OCI-LY7 (cell line): ENCODE data around the gene BNIPL. TPM values are rescaled to one million over a fixed set of nuclear protein-coding genes. Genes with fewer than 3 reads are reported as not detected.

Source experiments
- BruUV-seq: library from RNA; stranded (reverse); fragments of 400-500 nt; replicated peaks from 2 replicates; lab custom pipeline; 2021; lab: Mats Ljungman, UMichigan
- CTCF ChIA-PET: fragments of 300-600 bp; sonication (Branson Sonifier 250); formaldehyde crosslinking; loops from one replicate; lab custom pipeline; 2022; ENCODE audit warnings: antibody characterized with exemption; ENCODE audit not compliant: unreplicated experiment; lab: Charles Lee
- POLR2A ChIA-PET: fragments of 300-600 bp; sonication (Branson Sonifier 250); formaldehyde crosslinking; loops from one replicate; lab custom pipeline; 2022; ENCODE audit warnings: antibody characterized with exemption; lab: Charles Lee
- DNase-seq: peaks from one replicate; pipeline ENCODE4 v3.0.0-alpha.2; 2015; ENCODE audit warnings: low spot score
- H2AFZ ChIP-seq: fragments of 200-600 bp; sonication (generic), shearing (Covaris generic); 2 replicates; pipeline ENCODE4 v1.6.1; 2014; ENCODE audit warnings: mild to moderate bottlenecking, antibody characterized with exemption, low read length, moderate library complexity
- H3K27ac ChIP-seq: fragments of 200-600 bp; sonication (generic); 2 replicates; pipeline ENCODE4 v1.5.1; 2014; ENCODE audit warnings: mixed run types, low read depth, mild to moderate bottlenecking, moderate library complexity, low read length, inconsistent platforms; ENCODE audit not compliant: poor library complexity, severe bottlenecking
- H3K36me3 ChIP-seq: fragments of 200-600 bp; sonication (generic); 2 replicates; pipeline ENCODE4 v1.6.1; 2014; ENCODE audit warnings: mild to moderate bottlenecking, antibody characterized with exemption, low read length, moderate library complexity, mixed read lengths; ENCODE audit not compliant: insufficient read depth
- H3K4me1 ChIP-seq: fragments of 200-600 bp; sonication (generic); 2 replicates; pipeline ENCODE4 v1.5.1; 2014; ENCODE audit warnings: mild to moderate bottlenecking, low read length; ENCODE audit not compliant: insufficient read depth, poor library complexity, severe bottlenecking
- H3K4me2 ChIP-seq: fragments of 200-600 bp; sonication (generic); 2 replicates; pipeline ENCODE4 v1.6.1; 2014; ENCODE audit warnings: mild to moderate bottlenecking, low read length
- H3K4me3 ChIP-seq: fragments of 200-600 bp; sonication (generic); 2 replicates; pipeline ENCODE4 v1.5.1; 2014; ENCODE audit warnings: mild to moderate bottlenecking, low read depth, low read length; ENCODE audit not compliant: poor library complexity, severe bottlenecking
- H3K79me2 ChIP-seq: fragments of 200-600 bp; sonication (generic); 2 replicates; pipeline ENCODE4 v1.6.1; 2016; ENCODE audit warnings: low read depth, mild to moderate bottlenecking, low read length, moderate library complexity, mixed read lengths; ENCODE audit not compliant: insufficient read depth
- H3K9me2 ChIP-seq: fragments of 200-600 bp; sonication (generic); 2 replicates; pipeline ENCODE4 v1.6.1; 2016; ENCODE audit warnings: mild to moderate bottlenecking, low read length, mixed read lengths; ENCODE audit not compliant: insufficient read depth
- H3K9me3 ChIP-seq: fragments of 200-600 bp; sonication (generic); 2 replicates; pipeline ENCODE4 v1.6.1; 2014; ENCODE audit warnings: mild to moderate bottlenecking, mixed run types, low read length, mixed read lengths
- H4K20me1 ChIP-seq: fragments of 200-600 bp; sonication (generic); 2 replicates; pipeline ENCODE4 v1.6.1; 2014; ENCODE audit warnings: mild to moderate bottlenecking, antibody characterized with exemption, low read length, moderate library complexity, mixed read lengths; ENCODE audit not compliant: insufficient read depth
- CTCF ChIP-seq: fragments of 200-600 bp; sonication (generic); conservative IDR thresholded peaks from 2 replicates; pipeline ENCODE4 v1.5.1; 2014; ENCODE audit warnings: mild to moderate bottlenecking, antibody characterized with exemption, low read length, moderate library complexity, mixed read lengths
- EZH2phosphoT487 ChIP-seq: fragments of 200-600 bp; sonication (generic); IDR thresholded peaks from 2 replicates; pipeline ENCODE4 v1.6.1; 2018; ENCODE audit warnings: low read depth, borderline replicate concordance, mild to moderate bottlenecking, mixed run types, antibody characterized with exemption, low read length, moderate library complexity, mixed read lengths
- intact Hi-C: fragments of 100-400 bp; cut with micrococcal nuclease; formaldehyde crosslinking; loops from one replicate; pipeline ENCODE4 v1.10.0; 2022; ENCODE audit not compliant: unreplicated experiment
- total RNA-seq, 2 experiments: library from RNA; depleted of rRNA in 1 of 2; stranded (reverse); fragments of >200 nt in 1 of 2; shearing (Covaris generic) in 1 of 2; gene quantifications; 2 replicates each; pipeline ENCODE4 v1.2.3, GENCODE V29; 2014 to 2022

The BNIPL gene
- total RNA-seq, 2 experiments from 2014 or later = 0.74 to 1.6 TPM

- BruUV-seq = no TSS peak
- DNase-seq = no peak
- H3K36me3 ChIP-seq = peaks cover 30% of the 10 kb centered on the region
- peak overlapping the region; percentile 85 for H3K4me2 ChIP-seq
- H3K79me2 ChIP-seq = peaks cover 53% of the 10 kb centered on the region
- TF ChIP-seq CTCF (no peak), EZH2phosphoT487 (no peak)
- intact Hi-C loops = no loop called here
- H3K4me3 ChIP-seq = peak overlapping the region; percentile 92
- peaks cover 29% of the 10 kb centered on the region for H3K4me1 ChIP-seq
- no peaks in the 10 kb centered on the region for H3K9me2 ChIP-seq
- H3K27ac ChIP-seq = peak overlapping the region; percentile 68
- ChIA-PET CTCF (interaction anchor here (1.7 kb wide), 1 partner anchor 10 kb away, joined by 6 read pairs; the partner anchor contains the start of gene GABPB2), POLR2A (interaction anchor here (0.6 to 2.7 kb wide), 5 partner anchors 8 to 517 kb away, joined by 3 to 8 read pairs (median 5); partner anchors contain the start of genes MINDY1 and TNFAIP8L2)
- H4K20me1 ChIP-seq = peaks cover 10% of the 10 kb centered on the region; the same call in 1 of the 2 replicates
- no peak overlapping the region for H2AFZ ChIP-seq
- no peaks in the 10 kb centered on the region for H3K9me3 ChIP-seq
These were observed 25.3 kb downstream of the BNIPL start for GRCh38 chr1:151061704-151062103.

GRCh38 chr1:151062741-151063371 lies 26.5 kb downstream of the BNIPL start:
- ChIA-PET POLR2A (interaction anchor here (0.9 to 1.1 kb wide), 3 partner anchors 57 to 141 kb away, joined by 3 to 5 read pairs (median 4); partner anchors contain the start of genes MINDY1 and TNFAIP8L2), CTCF (no interaction called here)
- no peak overlapping the region for H2AFZ ChIP-seq
- H3K4me3 ChIP-seq = no peak overlapping the region
- H3K79me2 ChIP-seq = peaks cover 43% of the 10 kb centered on the region
- peaks cover 4% of the 10 kb centered on the region; the same call in 1 of the 2 replicates for H4K20me1 ChIP-seq
- no peaks in the 10 kb centered on the region for H3K9me3 ChIP-seq
- no peak overlapping the region for H3K27ac ChIP-seq
- H3K4me2 ChIP-seq = 0 out of 2 replicates have a peak overlapping the region, but pooled peaks have one; percentile 7
- DNase-seq = no peak
- intact Hi-C loops = no loop called here
- peaks cover 18% of the 10 kb centered on the region for H3K4me1 ChIP-seq
- TF ChIP-seq EZH2phosphoT487 = no peak
- BruUV-seq = no TSS peak
- H3K9me2 ChIP-seq = no peaks in the 10 kb centered on the region
- H3K36me3 ChIP-seq = peaks cover 20% of the 10 kb centered on the region

GRCh38 chr1:151065089-151065645 lies 28.8 kb downstream of the BNIPL start:
- DNase-seq = no peak

More at GRCh38 chr1:151065089-151065645, 28.8 kb downstream of the BNIPL start:
- Histone ChIP-seq H3K9me2 (no peaks in the 10 kb centered on the region), H3K4me1 (peaks cover 24% of the 10 kb centered on the region), H3K4me2 (no peak overlapping the region), H4K20me1 (no peaks in the 10 kb centered on the region), H3K9me3 (no peaks in the 10 kb centered on the region), H3K4me3 (no peak overlapping the region), H3K79me2 (peaks cover 28% of the 10 kb centered on the region; the same call in 1 of the 2 replicates), H3K27ac (no peak overlapping the region), H2AFZ (no peak overlapping the region), H3K36me3 (peaks cover 24% of the 10 kb centered on the region)
- POLR2A ChIA-PET = interaction anchor here (0.6 to 0.7 kb wide), 2 partner anchors 872 to 1048 kb away, joined by 3 read pairs; no protein-coding TSS in a partner anchor
- CTCF ChIA-PET = no interaction called here
- TF ChIP-seq EZH2phosphoT487 (no peak), CTCF (no peak)
- BruUV-seq = no TSS peak
- intact Hi-C loops = no loop called here
